ENCODE data around the gene CDH24. TPM values are rescaled to one million over a fixed set of nuclear protein-coding genes. Genes with fewer than 3 reads are reported as not detected.

CDH24 gene
- total RNA-seq, 1 experiment from 2014 or later = 2.9 TPM

DNA sequence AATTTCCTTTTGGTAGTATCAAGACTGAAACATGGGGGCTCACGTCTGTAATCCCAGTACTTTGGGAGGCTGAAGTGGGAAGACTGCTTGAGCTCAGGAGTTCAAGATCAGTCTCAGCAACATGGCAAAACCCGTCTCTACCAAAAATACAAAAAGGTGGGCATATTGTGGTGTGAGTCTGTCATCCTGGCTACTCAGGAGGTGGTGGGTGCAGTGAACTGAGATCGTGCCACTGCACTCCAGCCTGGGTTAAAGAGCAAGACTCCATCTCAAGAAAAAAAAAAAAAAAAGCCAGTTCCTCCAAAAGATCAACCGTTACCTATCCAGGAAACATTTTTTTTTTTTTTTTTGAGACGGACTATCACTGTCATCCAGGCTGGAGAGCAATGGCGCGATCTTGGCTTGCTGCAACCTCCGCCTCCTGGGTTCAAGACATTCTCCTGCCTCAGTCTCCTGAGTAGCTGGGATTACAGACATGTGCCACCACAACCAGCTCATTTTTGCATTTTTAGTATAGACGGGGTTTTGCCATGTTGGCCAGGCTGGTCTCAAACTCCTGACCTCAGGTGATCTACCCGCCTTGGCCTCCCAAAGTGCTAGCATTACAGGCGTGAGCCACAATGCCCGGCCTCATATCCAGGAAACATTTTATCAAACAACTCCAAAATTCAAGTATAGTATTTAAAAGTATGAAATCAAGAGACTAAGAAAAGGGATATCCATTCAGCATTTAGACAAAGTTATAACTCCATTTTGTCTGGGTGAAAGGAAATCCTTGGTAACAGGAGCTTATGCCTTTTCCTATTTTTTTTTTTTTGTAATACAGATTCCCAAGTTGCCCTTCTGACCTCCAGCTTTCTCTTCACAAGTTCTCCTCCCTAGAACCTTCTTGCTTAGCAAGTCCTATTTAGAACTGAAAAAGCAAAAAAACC, 34.2 kb upstream of the CDH24 start:
- no peak for DNase-seq (ENCODE audit: low spot score)

DNA sequence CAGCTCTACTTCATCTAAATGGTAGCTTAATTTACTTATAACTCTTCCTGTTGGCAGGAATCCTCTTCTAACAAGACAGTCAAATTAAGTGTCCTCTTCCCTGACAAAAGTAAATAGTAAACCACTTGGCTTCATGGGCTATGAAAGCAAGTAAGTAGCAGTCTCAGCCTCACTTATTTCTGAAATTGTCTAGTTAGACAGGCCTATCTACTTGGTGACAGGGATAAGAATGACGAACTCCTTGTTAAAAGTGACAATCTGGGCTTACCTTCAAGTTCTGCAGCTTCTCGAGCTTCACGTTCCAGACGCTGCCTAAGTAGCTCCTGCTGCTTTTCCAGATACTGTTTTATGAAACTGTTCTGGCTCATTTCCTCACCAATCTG, 32.9 kb upstream of the CDH24 start:
- no peak for DNase-seq (ENCODE audit: low spot score)

DNA sequence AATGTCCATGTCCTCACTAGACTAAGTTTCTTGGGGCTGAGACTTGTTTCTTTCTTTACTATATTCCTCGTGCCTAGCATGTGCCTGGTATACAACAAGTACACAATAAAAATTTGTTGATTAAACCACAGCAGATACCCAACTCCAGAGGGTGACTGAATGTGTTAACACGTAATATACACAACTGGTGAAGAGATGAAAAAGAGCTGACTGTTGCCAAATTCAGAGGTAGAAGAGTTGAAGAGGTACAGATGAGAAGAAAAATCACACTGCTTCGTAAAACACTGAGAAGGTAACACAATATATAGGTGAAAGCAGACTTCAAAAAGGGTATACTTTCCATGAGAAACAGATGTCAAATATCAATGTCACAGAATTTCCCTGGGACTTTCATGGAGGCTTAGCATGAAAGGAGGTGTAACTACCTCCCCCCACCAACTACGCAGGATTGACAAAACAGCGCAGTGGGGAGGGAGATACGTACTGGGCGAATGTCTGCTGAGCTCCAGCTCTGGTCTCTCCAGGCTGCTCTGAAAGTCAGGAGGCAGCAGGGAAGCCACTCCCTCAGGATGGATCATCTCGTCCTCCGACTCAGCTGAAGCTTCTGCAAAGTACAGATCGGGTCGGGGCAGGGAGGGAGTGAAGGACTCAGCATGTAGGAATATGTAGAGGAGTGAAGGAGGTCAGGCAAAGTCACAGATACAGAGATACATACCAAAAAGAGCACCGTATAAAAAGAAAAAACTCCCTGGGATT, 32.4 kb upstream of the CDH24 start:
- DNase-seq (ENCODE audit: low spot score) = no peak

DNA sequence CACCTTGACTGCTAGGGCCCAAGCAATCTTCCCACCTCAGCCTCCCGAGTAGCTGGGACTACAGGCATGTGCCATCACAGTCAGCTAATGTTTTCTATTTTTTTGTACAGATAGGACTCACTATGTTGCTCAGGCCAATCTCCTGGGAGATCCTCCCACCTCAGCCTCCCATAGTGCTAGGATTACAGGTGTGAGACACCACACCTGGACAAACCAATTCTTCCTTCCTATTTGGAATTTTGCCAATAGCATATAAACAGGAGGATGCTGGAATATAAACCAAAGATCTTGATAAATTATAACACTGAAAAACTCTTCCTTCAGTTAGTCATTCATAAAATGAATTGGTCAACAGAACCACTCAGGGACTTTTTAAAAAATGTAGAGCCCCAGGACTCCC, 29.2 kb upstream of the CDH24 start:
- DNase-seq (ENCODE audit: low spot score) = no peak

DNA sequence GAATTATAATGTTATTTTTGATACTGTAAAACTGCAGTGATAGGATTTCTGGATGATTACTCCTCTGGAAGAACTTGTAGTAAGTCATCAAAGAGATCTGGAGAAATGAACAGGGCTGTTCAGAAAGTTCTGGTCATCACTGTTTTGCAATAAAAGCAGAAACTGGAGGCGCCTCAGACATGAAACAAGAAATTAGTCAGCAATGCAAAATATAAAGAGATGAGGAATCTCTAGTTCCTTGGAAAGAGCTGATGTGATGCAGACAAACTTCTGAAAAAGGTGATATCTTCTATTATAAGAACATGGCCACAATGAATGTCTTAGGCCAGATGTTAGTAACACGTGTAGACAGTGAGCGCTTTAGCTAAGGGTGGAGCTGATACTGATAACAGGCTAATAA, 28.1 kb upstream of the CDH24 start:
- DNase-seq (ENCODE audit: low spot score) = no peak

DNA sequence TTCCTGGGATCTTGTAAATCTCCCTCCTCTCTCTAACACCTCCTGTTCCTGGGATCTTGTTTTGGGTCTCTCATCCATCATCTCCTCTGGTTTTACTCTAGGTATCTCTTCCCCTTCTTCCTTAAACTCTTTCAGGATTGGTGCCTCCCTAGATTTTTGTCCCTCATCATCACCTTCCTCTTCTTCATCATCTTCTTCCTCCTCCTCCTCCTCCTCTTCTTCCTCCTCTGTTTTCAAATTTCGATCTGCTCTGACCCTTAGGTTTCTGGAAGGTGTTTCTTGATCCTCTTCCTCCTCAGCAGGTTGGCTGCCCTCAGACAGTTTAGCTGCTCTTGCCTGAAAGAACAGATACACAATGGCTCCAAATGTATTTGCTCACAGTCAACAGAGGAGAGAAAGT, 23.2 kb upstream of the CDH24 start:
- DNase-seq (ENCODE audit: low spot score) = no peak

DNA sequence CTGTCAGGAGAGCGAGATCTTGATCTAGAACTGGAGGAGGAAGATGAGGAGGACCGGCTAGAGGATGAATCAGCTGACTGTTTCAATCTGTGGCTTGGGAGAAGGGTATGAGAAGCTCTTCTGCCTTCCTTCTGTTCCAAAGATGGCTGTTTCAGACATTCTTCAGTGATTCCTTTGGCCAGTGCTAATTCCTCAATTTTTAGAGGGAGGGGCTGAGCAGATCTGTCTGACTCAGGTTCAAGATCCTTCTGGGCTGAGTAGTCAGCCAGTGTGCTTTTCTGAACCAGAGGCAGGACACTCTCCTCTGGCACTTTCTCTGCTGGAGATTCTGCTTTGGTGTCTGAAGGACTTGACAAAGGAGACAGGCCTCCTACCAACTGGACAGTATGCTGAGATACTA, 22.4 kb upstream of the CDH24 start:
- DNase-seq (ENCODE audit: low spot score) = no peak

DNA sequence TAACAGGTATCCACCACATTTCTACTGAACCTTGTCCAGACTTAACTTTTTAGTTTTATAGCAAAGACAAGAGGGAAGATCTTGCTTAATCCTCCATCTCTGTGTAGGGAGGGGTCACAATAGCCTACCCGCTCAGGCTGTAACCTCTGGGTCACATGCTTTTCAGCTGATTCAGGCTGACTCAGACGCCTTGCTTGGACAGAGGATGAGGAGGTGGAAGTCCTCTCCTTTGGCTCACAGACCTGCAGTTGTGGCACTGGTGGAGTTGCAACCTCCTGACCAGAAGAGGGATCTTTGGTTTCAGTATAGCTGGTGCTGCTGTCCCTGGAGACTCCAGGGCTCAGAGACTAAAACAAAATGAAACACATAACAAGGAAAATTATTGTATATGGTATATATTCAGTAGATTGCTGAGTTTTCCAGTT, 21.4 kb upstream of the CDH24 start:
- peak; percentile 57 for DNase-seq (ENCODE audit: low spot score)

DNA sequence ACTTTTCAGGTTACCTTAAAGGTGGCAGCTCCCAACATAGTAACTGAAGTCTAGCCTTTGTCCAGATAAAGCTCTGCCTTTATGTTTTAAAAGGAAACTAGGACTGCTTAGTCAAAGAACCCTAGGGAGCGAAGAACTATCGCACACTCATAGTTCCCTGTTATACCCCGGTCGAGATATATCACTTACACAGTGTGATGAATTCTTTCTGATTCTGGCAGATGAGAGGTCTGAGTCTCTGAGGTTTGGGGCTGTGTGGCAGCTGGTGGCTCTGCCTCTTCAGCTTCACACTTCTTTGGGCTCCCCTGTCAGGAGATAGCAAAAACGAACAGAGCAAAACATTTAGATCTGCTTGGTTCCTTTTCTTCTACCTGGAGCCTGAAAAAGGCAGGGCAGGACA, 20.6 kb upstream of the CDH24 start:
- DNase-seq (ENCODE audit: low spot score) = no peak

DNA sequence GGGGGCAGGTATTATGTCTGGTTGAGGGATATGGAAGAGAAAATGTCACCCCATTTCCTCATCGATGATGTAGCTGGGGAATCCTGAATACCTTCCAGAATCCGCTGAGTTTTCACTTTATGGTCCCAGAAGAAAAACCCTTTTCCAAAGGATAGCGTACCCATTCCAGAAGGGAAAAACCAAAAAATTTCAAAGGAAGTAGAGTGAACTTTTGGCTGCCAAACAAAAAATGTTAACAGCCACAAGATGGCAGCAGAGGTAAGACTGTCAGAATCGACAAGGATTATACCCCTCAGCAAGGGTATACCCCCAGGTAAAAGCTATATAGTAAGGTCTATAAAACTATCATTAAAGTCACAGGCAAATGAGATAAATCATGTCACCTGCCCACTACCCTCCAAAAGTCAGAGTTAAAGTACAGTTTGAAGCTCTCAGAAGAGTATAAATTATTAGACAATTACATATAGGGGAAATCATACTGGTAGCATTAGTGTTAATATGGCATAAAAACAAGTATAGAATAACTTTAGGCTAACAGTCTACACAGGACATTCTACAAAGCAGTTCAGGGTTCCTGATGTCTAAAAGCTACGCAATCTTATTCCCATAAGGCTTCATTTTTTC, 19.6 kb upstream of the CDH24 start:
- DNase-seq (ENCODE audit: low spot score) = no peak

DNA sequence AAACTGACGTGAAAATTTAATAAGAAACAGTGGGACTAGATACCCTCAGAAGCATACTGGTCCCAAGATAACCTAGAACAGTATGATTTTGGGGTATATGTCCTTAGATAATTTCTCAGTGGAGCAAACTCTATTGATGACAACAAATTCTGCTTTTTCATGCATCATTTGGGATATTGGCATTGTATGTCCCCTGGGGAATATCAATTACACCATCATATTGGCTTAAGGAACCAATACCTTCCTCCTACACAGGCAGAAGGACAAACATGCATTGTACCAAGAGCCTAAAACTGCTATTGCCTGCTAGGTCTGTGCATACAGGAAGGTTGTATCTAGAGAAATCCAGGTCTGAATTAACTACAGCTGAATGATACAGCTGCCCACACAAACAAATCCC, 17.6 kb upstream of the CDH24 start:
- DNase-seq (ENCODE audit: low spot score) = no peak

DNA sequence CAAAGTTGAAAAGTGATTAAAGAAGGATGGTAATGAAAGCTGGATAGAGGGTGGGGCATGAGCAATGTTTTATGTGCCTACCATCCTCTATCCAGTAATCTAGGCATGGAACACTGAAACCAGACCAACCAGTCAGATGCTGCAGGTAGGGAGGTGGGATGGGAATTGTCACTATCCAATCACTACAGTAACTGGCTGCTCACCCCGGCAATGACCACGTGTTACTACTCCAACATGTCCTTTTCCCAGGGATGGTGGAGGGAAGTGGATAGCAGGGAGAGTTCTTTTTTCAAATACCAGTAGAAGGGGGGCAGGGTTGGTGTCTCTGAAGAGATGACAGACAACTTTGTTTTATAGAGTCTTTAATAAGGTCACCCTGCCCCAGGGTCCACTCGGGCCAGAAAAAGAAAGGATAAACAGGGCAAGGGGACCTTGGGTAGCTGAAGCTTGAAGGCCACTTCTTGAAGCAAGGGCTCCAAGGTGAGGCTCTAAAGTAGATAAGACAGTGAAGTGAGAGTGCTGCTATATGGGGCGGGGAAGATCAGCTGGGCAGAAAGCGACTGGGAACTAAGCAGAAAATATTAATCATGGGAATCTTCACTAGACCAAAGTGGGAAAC, 14.7 kb upstream of the CDH24 start:
- DNase-seq (ENCODE audit: low spot score) = no peak

DNA sequence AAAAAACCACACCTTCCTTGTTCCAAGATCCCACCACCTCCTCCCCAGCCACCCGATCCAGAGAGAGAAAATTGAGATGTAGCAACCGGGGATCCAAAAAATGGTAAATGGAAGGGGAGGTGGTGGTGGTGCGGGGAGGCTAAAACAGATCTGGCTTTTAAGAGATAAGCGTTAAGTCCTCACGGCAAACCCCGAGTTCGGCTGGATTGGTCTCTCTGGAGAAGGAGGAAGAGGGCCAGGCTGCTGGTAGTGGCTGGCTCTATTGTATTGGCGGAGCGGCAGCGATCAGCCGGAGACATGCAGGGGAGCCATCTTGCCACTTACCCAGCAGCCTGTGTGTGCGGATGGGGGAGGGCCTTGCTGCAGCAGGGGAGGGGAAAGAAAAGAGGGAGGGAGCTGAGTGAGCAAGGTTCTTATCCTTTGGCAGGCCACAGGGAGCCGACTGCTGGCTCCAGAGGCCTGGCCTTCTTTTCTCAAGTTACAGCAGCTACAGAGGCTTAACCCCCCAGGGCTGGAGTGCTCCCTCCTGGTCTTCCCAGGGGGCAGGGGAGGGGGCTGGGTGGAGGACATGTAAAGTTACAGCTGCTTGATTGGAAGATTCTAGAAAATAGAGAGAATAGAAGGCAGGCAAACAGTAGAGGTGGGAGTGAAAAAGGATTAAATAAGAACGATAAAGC, 14.1 kb upstream of the CDH24 start:
- DNase-seq (ENCODE audit: low spot score) = peak; percentile 93

DNA sequence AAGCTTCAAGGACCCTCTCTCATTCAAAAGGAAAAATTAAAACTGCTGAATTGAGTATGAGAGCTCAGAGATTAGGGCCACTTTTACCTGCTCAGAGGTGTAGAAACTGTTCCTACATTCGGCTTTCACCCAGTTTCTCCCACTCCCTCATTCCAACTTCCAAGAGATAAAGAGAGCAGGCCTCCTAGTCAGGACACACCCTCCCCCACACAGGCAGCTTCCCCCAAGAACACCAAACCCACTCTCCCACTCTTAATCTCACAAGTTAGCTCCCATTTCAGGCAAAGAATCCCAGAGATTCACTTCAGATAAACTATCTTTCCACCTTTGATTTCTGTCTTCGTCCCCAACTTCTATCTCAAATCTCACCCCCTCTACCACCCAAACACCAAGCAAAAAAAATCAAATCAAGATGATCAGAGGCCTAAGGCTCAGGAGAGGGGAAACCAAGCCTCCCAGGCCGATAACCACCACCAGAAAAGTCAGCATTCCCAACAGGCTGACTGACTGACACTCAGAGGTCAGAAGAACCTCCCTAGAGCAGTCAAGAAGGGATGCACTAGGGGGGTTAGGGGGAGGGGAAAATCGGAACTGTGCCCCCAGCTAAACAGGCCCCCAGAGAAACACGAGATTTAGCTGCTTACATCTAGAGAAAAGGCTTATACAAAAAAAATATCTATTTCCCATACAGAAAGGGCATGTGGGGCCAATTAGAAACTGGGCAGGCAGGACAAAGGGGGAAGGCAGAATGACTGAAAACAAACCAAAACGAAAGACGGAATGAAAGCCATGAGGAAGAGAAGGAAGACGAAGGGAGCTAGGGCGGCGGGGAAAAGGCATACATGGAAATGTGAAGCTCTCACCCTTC, 13.2 kb upstream of the CDH24 start:
- DNase-seq (ENCODE audit: low spot score) = no peak

DNA sequence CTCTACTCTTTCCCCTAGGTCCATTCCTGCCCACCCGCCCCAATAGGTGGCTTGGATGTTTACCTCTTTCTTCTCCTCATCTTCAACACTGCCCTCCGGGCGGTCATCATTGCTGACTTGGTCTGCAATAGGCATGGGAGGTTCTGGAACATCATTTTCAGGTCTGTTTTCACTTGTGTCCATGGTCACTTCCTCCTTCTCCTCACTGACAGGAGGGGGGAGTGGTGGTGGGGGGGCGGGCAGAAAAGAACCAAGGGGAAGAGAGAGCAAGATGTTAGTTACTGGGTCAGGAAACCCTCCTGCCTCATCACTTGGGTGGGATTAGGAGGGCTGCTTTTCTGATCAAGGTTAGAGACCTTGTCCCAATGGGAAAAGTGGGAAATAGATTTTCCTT, 12.1 kb upstream of the CDH24 start:
- no peak for DNase-seq (ENCODE audit: low spot score)

DNA sequence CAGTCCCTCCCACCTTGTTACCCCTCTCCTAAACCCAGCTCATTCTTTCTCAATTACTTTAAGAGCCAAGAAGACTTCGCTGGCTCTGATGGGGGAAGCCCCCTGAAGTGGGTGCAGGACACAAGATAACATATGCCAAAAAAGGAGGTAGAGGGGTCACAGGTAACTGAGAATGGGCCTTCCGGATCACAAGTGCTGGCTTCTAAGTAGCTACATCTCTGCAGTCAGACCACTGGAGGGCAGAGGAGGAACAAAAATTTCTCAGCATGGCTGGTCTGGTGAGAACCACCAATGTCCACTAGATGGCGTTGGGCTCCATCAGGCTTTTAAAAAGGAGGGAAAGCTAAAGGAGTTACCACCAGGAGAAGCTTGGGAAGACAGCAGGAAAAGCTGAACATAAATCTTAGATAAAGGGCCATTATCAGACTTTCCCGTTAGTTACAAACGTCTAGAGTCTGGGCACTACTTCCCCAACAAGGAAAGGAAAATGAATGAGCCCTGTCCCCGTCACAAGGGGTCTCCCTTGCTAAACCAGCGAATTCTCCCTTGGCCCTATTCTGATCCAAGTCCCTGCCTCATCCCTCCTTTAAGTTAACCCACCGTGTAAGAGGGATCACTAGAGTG, 11.6 kb upstream of the CDH24 start:
- peak; percentile 87 for DNase-seq (ENCODE audit: low spot score)

DNA sequence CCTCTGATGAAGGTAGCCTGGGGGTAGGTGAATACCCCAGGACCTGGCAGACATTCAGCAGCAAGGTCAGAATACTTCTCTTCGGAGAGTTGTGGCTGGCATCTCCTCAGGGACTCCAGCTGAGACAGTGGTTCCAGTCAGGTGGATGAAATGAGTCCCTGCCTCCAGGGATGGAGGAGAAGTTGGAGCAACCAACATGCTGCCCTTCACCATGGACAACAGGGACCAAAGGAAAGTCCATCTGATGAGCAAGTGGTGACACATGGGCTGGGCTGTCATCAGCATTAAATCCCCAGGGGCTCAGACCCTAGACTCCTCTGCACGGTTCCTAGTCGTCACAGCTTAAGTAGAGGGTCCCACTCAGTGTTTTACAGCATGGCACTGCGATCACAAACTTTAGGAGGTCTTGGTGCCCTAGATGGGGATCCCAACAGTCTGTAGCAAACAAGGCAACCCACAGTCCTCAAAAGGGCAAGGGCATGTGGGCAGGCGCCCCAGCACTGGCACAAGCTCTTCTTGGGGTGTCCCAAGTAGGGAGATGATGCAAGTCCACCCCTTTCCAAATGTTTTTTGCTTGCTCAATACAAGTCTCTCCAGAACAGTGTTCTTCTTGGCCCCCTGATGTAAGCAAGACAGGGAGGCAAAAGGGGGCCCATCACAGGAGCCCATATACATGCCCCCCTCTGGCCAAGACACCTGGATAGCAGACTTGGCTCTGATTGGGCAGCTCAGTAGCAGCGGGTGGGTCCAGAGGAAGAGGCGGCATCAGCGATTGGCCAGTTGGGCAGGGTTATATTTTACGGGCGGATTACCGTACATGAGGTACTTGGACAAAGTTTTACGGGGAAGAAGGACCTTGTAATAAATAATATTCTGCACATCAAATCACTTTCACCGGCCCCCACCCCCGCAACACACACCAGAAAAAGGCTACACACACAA, 10.8 kb upstream of the CDH24 start:
- no peak for DNase-seq (ENCODE audit: low spot score)

DNA sequence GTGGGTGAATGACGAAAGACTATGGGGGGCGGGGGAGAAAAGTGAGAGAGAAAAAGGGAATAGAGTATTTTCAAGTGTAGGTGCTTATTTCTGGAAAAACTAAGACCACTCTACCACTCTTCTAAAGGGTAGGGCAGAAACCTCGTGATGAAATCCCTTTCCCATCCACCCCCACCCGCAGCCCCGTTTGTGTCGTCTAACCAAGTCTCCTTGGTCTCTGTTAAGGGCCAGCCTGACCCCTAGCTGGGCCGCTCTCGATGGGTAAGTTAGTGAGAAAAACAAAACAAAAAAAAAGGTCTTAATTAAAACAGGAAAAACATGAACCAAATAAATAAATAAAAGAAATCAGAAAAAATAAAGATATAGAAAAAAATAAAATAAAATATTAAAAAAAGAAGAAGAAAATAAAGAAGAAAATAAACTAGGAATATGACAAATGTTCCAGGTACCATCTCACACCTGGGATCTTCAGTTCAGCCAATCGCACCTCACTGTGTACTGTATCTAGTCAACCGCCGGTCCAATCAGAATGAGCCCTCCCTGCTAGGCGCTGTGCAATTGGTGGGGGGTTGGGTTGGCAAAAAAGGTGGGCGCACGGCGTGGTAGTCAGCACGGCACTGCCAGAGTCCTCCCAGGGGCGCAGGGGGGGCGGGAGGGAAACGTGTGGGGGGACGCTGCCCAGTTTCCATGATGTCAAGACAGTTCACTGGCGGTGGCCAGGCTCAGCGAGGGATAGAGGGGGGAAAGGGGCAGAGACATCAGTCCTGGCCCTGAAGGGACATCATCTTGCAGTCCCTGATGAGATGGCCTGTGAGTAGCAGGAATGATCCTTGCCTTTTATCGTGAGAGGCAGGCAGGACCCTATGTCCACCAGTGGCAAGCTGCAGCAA, 9.8 kb upstream of the CDH24 start:
- DNase-seq (ENCODE audit: low spot score) = no peak

All from H4 (cell line).